Upper lobe of left lung (tissue), 6 donors: ENCODE data around the gene SETD2. TPM values are rescaled to one million over a fixed set of nuclear protein-coding genes. Genes with fewer than 3 reads are reported as not detected.

Source experiments
- ATAC-seq, 2 donors: fragments of 200-7000 bp; cut with Tn5 transposase; one replicate each; pipeline ENCODE4 v1.9.1; 2022; ENCODE audit warnings: mild to moderate bottlenecking in 2 of 2, moderate library complexity in 2 of 2; ENCODE audit not compliant: low FRiP score in 2 of 2
- DNase-seq, 2 donors: peaks; one replicate each; pipeline ENCODE4 v3.0.0-alpha.2; 2019 to 2020
- H3K27ac ChIP-seq, 4 donors: fragments of 200-600 bp; sonication (generic); one replicate each; pipeline ENCODE4 v1.5.1; 2016 to 2019
- H3K27me3 ChIP-seq, 4 donors: fragments of 200-600 bp; sonication (generic); one replicate each; pipeline ENCODE4 v1.5.1; 2017 to 2019
- H3K36me3 ChIP-seq, 4 donors: fragments of 200-600 bp; sonication (generic); one replicate each; pipeline ENCODE4 v1.5.1; 2016 to 2019
- H3K4me1 ChIP-seq, 4 donors: fragments of 200-600 bp; sonication (generic); one replicate each; pipeline ENCODE4 v1.5.1; 2018 to 2019
- H3K4me3 ChIP-seq, 4 donors: fragments of 200-600 bp; sonication (generic); one replicate each; pipeline ENCODE4 v1.5.1; 2017 to 2019; ENCODE audit warnings: mild to moderate bottlenecking in 2 of 4, moderate library complexity in 1 of 4
- H3K9me3 ChIP-seq, 4 donors: fragments of 200-600 bp; sonication (generic); one replicate each; pipeline ENCODE4 v1.5.1; 2018 to 2019
- CTCF ChIP-seq, 6 experiments: fragments of 450-650 bp in 4 of 6; fragments of 200-600 bp in 2 of 6; sonication (generic) in 2 of 6; IDR thresholded peaks; one replicate each; pipeline ENCODE4 v1.5.1; 2016 to 2019; ENCODE audit warnings: antibody characterized with exemption in 6 of 6
- EP300 ChIP-seq, 4 donors: sonication (generic); formaldehyde crosslinking; IDR thresholded peaks; one replicate each; pipeline ENCODE4 v1.5.1; 2017; ENCODE audit warnings: antibody characterized with exemption in 4 of 4, control low read depth in 2 of 4
- POLR2A ChIP-seq, 4 donors: fragments of 450-650 bp; IDR thresholded peaks; one replicate each; pipeline ENCODE4 v1.5.1; 2016 to 2017; ENCODE audit warnings: antibody characterized with exemption in 4 of 4, mild to moderate bottlenecking in 2 of 4
- POLR2AphosphoS5 ChIP-seq, 2 donors: sonication (generic); formaldehyde crosslinking; IDR thresholded peaks; one replicate each; pipeline ENCODE4 v1.5.1; 2017; ENCODE audit warnings: antibody characterized with exemption in 2 of 2
- WGBS, 2 donors: methylation state at CpG; one replicate each; pipeline ENCODE4 v1.1.5; 2017 to 2018; 5-methylcytosine and 5-hydroxymethylcytosine counted together
- total RNA-seq, 6 donors: library from RNA; depleted of rRNA in 4 of 6; stranded (reverse); fragments of >200 nt in 4 of 6; gene quantifications; one replicate each; pipeline versions ENCODE4 v1.1.0 to v1.2.1, GENCODE V29; 2016 to 2021
- donor health status: DM: no; HTN: no; CAD: no; lungs with moderate emphysema.
- donor health status: DM: no; HTN: yes; CAD: no; lungs with severe emphysema.

SETD2 gene
- total RNA-seq, 6 donors from 2014 or later = 33.8 to 111 (median 53.5) TPM

- TF ChIP-seq POLR2AphosphoS5 (IDR thresholded peaks at IDR 0.05) = no peak
- no peak for TF ChIP-seq POLR2A (IDR thresholded peaks at IDR 0.05)
- TF ChIP-seq EP300 (IDR thresholded peaks at IDR 0.05) = no peak
- no peak for TF ChIP-seq CTCF (IDR thresholded peaks at IDR 0.05)
- H3K4me1 ChIP-seq = no peaks in the 10 kb centered on the region
- no peak overlapping the region for H3K27ac ChIP-seq
- H3K9me3 ChIP-seq = no peaks in the 10 kb centered on the region
- no peak overlapping the region for H3K4me3 ChIP-seq
- DNase-seq = no peak
- WGBS, 2 donors = 95 to 96% methylated on average over 7 of the region's 7 CpGs
- H3K27me3 ChIP-seq = no peaks in the 10 kb centered on the region
- H3K36me3 ChIP-seq = peaks cover 3 to 77% (median 20%) of the 10 kb centered on the region in 4 donors
- ATAC-seq = no peak
These were observed 77.8 kb downstream of the SETD2 start for GRCh38 chr3:47086071-47086470.

GRCh38 chr3:47083786-47084185 lies 80.1 kb downstream of the SETD2 start:
- WGBS, 2 donors = 78% methylated on average over 3 of the region's 3 CpGs
- no peaks in the 10 kb centered on the region for H3K4me1 ChIP-seq
- peak in 1 of 2 donors; percentile 41 for ATAC-seq
- peaks cover 11 to 85% (median 23%) of the 10 kb centered on the region in 4 donors for H3K36me3 ChIP-seq
- no peak overlapping the region for H3K4me3 ChIP-seq
- TF ChIP-seq POLR2AphosphoS5 (IDR thresholded peaks at IDR 0.05) = no peak
- TF ChIP-seq CTCF (IDR thresholded peaks at IDR 0.05) = no peak
- no peak for TF ChIP-seq EP300 (IDR thresholded peaks at IDR 0.05)
- no peak for TF ChIP-seq POLR2A (IDR thresholded peaks at IDR 0.05)
- H3K9me3 ChIP-seq = no peaks in the 10 kb centered on the region
- no peaks in the 10 kb centered on the region for H3K27me3 ChIP-seq
- no peak for DNase-seq
- peak overlapping the region in 1 of 4 donors; percentile 18 for H3K27ac ChIP-seq

- WGBS, 2 donors = 71 to 87% methylated on average over 1 of the region's 1 CpG
- peak overlapping the region in 1 of 4 donors; percentile 55 for H3K27ac ChIP-seq
- DNase-seq (no peak), ATAC-seq (no peak)
- TF ChIP-seq POLR2AphosphoS5 (IDR thresholded peaks at IDR 0.05) = no peak
- H3K36me3 ChIP-seq = peaks cover 11 to 81% (median 21%) of the 10 kb centered on the region in 4 donors
- H3K27me3 ChIP-seq = no peaks in the 10 kb centered on the region
- H3K4me3 ChIP-seq = no peak overlapping the region
- H3K4me1 ChIP-seq = no peaks in the 10 kb centered on the region
- no peaks in the 10 kb centered on the region for H3K9me3 ChIP-seq
These were observed 81.4 kb downstream of the SETD2 start for GRCh38 chr3:47082519-47082918.

- DNase-seq (no peak), ATAC-seq (no peak)
- TF ChIP-seq POLR2AphosphoS5 (IDR thresholded peaks at IDR 0.05) = no peak
- no peak for TF ChIP-seq EP300 (IDR thresholded peaks at IDR 0.05)
- TF ChIP-seq POLR2A (IDR thresholded peaks at IDR 0.05) = no peak
- no peak for TF ChIP-seq CTCF (IDR thresholded peaks at IDR 0.05)
- Histone ChIP-seq H3K4me1 (peaks cover 0 to 6% (median 2%) of the 10 kb centered on the region in 4 donors), H3K27ac (no peak overlapping the region), H3K27me3 (no peaks in the 10 kb centered on the region), H3K36me3 (peaks cover 8 to 61% (median 16%) of the 10 kb centered on the region in 4 donors), H3K9me3 (no peaks in the 10 kb centered on the region), H3K4me3 (no peak overlapping the region)
These were observed 84.5 kb downstream of the SETD2 start for GRCh38 chr3:47079432-47079831.

- no peak overlapping the region for H3K27ac ChIP-seq
- H3K36me3 ChIP-seq = peaks cover 2 to 43% (median 7%) of the 10 kb centered on the region in 4 donors
- ATAC-seq (no peak), DNase-seq (no peak)
- H3K27me3 ChIP-seq = no peaks in the 10 kb centered on the region
- WGBS, 2 donors = 66 to 79% methylated on average over 2 of the region's 2 CpGs
- no peaks in the 10 kb centered on the region for H3K9me3 ChIP-seq
- H3K4me3 ChIP-seq = no peak overlapping the region
- peaks cover 0 to 6% (median 2%) of the 10 kb centered on the region in 4 donors for H3K4me1 ChIP-seq
- TF ChIP-seq EP300 (IDR thresholded peaks at IDR 0.05) (no peak), POLR2AphosphoS5 (IDR thresholded peaks at IDR 0.05) (no peak), CTCF (IDR thresholded peaks at IDR 0.05) (no peak), POLR2A (IDR thresholded peaks at IDR 0.05) (no peak)
These were observed 90.2 kb downstream of the SETD2 start for GRCh38 chr3:47073685-47074084.
